Activated naive CD4-positive, alpha-beta T cell treated with anti-CD3 and anti-CD28 coated beads for 36 hours (primary cell): ENCODE results near the gene RNF26. TPM values are rescaled to one million over a fixed set of nuclear protein-coding genes. Genes with fewer than 3 reads are reported as not detected.
"Not testable (repeated sequence)": the region's sequence is repeated elsewhere in the genome, so short reads cannot be mapped to it uniquely, and the experiment has no call there.

Experiments used
- CTCF ChIA-PET: fragments of 350-600 bp; sonication (Branson Sonifier 250); formaldehyde crosslinking; loops from one replicate; lab custom pipeline; 2021; ENCODE audit warnings: antibody characterized with exemption; lab: Charles Lee
- DNase-seq: peaks from one replicate; pipeline ENCODE4 v3.0.0-alpha.2; 2020
- H3K27ac Mint-ChIP-seq: one replicate; pipeline ENCODE4 v1.8.0; 2021; ENCODE audit warnings: mild to moderate bottlenecking, mixed read lengths
- H3K27me3 Mint-ChIP-seq: one replicate; pipeline ENCODE4 v1.8.0; 2021; ENCODE audit warnings: low read depth, mixed read lengths
- H3K36me3 Mint-ChIP-seq: one replicate; pipeline ENCODE4 v1.8.0; 2021; ENCODE audit warnings: low read depth, mixed read lengths
- H3K4me1 Mint-ChIP-seq: one replicate; pipeline ENCODE4 v1.8.0; 2021; ENCODE audit warnings: low read depth, mixed read lengths
- H3K4me3 Mint-ChIP-seq: one replicate; pipeline ENCODE4 v1.8.0; 2021; ENCODE audit warnings: mild to moderate bottlenecking, moderate library complexity, mixed read lengths
- H3K9me3 Mint-ChIP-seq: one replicate; pipeline ENCODE4 v1.8.0; 2021; ENCODE audit warnings: mixed read lengths
- intact Hi-C: fragments of 100-400 bp; cut with micrococcal nuclease; formaldehyde crosslinking; loops from one replicate; pipeline ENCODE4 v1.15.1; 2023
- total RNA-seq, 2 experiments: library from RNA; stranded (reverse); gene quantifications; one replicate each; pipeline ENCODE4 v1.2.3, GENCODE V29; 2021

RNF26 gene
- total RNA-seq, 2 experiments from 2014 or later, result 46.1 to 47.0 TPM

- CTCF ChIA-PET, result interaction anchor here (0.7 to 11.9 kb wide), 4 partner anchors 20 to 97 kb away, joined by 3 to 132 read pairs (median 11); no protein-coding TSS in a partner anchor
- intact Hi-C loops, result no loop called here
- no peak overlapping the region for H3K27ac Mint-ChIP-seq
These were observed 43.0 kb downstream of the RNF26 start for GRCh38 chr11:119377112-119377901.

DNA sequence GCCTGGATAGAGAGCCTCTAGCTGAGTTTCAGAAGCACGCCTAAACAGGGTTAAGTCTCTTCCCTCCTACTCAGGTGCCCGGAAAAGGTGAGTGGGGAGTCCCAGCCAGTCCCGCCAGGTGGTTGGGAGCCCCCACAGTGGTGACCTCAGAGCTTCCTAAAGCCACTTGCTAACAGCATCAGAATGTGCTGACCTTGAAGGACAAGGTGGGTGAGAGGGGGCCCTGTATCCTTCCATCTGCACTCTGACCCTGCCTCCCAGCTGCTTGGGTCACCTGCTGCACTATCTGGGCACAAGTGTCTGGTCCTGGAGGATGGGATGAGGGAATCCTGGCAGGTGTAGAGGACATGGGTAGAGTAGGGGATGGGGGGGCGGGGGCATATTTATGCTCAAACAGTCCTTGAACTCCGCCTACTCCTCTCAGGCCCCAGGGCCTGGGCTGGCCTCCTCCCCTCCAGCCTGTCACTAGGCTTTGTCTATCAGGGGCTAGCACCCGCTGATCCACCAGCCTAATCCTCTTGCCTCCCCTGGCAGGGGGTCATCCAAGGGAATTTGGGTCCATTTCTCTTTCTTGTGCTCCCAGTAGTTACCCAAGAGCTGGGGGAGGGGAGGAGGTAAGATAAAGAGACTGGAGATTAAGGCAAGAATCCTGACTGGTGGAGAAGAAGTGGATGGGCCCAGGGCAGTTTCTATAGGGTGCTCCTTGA is 43.8 kb downstream of the RNF26 start:
- DNase-seq, result no peak
- no peaks in the 10 kb centered on the region for H3K9me3 Mint-ChIP-seq
- CTCF ChIA-PET, result interaction anchor here (0.8 to 11.9 kb wide), 2 partner anchors 21 to 103 kb away, joined by 3 to 132 read pairs; no protein-coding TSS in a partner anchor
- H3K4me3 Mint-ChIP-seq, result no peak overlapping the region
- H3K4me1 Mint-ChIP-seq, result peaks cover 9% of the 10 kb centered on the region
- no peaks in the 10 kb centered on the region for H3K27me3 Mint-ChIP-seq
- no peaks in the 10 kb centered on the region for H3K36me3 Mint-ChIP-seq
- H3K27ac Mint-ChIP-seq, result no peak overlapping the region
- intact Hi-C loops, result no loop called here

More at GRCh38 chr11:119377112-119377901, 43.0 kb downstream of the RNF26 start:
- Mint-ChIP-seq H3K4me3 (no peak overlapping the region), H3K27me3 (no peaks in the 10 kb centered on the region), H3K4me1 (peaks cover 9% of the 10 kb centered on the region), H3K36me3 (no peaks in the 10 kb centered on the region), H3K9me3 (no peaks in the 10 kb centered on the region)
- no peak for DNase-seq

- Mint-ChIP-seq H3K27me3 (no peaks in the 10 kb centered on the region), H3K4me1 (peaks cover 5% of the 10 kb centered on the region), H3K4me3 (no peak overlapping the region), H3K9me3 (no peaks in the 10 kb centered on the region), H3K27ac (no peak overlapping the region), H3K36me3 (no peaks in the 10 kb centered on the region)
- no peak for DNase-seq
- CTCF ChIA-PET, result interaction anchor here (0.8 to 11.9 kb wide), 2 partner anchors 22 to 102 kb away, joined by 3 to 132 read pairs; no protein-coding TSS in a partner anchor
- intact Hi-C loops, result no loop called here
These were observed 44.6 kb downstream of the RNF26 start for GRCh38 chr11:119378851-119379465.

DNA sequence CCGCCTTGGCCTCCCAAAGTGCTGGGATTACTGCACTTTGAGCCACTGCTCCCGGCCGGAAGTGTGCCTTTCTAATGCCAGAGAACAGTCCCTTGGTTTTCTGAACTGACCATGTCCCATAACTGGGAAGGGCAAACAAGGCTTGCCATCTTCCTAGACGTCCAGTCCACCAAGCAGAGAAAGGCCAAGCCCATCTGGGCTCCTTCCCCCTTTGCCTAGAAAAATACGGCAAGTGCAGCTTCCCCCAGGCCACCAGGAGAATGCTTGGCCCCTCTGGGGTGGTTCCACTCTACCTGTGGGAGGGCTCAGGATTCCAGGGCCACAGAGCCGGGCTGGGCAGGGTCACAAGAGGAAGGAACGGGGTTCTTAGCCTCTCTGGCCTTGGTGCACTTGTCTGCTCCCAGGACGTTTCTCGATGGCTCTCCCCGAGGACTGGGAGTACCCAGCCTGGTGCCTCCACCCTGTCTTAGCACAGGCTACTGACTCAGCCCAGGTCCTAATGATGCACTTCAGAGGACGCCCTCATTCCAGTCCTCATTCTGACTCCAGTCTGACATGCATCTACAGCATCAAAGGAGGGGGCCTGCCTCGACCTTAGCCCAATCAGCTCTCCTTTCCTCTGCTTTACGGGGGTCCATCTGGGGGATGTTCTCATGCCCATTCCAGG is 46.0 kb downstream of the RNF26 start:
- H3K36me3 Mint-ChIP-seq, result no peaks in the 10 kb centered on the region
- CTCF ChIA-PET, result interaction anchor here (0.6 to 11.9 kb wide), 9 partner anchors 9 to 475 kb away, joined by 3 to 132 read pairs (median 5); no protein-coding TSS in a partner anchor
- H3K4me3 Mint-ChIP-seq, result no peak overlapping the region
- DNase-seq, result no peak
- intact Hi-C loops, result no loop called here
- no peaks in the 10 kb centered on the region for H3K9me3 Mint-ChIP-seq
- peaks cover 5% of the 10 kb centered on the region for H3K4me1 Mint-ChIP-seq
- no peaks in the 10 kb centered on the region for H3K27me3 Mint-ChIP-seq
- no peak overlapping the region for H3K27ac Mint-ChIP-seq

DNA sequence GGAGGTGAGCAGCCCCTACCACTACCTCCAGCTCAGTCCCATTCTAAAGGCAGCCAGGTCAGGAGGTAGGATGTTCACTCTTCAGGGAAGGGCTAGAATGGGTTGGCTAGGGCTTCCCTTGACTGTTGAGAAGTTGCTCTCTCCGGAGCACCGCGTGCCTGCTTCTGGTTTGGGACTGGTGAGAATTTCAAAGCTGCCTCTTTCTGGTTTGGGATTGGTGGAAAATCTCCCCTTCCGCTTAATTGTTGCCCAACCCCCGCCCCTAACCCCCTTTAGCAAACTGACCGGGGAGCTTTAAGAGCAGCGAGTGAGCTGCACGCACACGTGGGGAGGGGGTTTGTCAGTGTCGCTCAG is 46.5 kb downstream of the RNF26 start:
- peaks cover 5% of the 10 kb centered on the region for H3K4me1 Mint-ChIP-seq
- H3K4me3 Mint-ChIP-seq, result no peak overlapping the region
- CTCF ChIA-PET, result interaction anchor here (0.6 to 11.9 kb wide), 14 partner anchors 9 to 475 kb away, joined by 3 to 132 read pairs (median 5); partner anchors contain the start of gene RNF26
- no peaks in the 10 kb centered on the region for H3K36me3 Mint-ChIP-seq
- H3K27me3 Mint-ChIP-seq, result no peaks in the 10 kb centered on the region
- intact Hi-C loops, result loop anchor here (1.0 kb wide), 4 partner anchors 25 to 93 kb away; partner anchors contain the start of gene RNF26
- H3K9me3 Mint-ChIP-seq, result no peaks in the 10 kb centered on the region
- no peak overlapping the region for H3K27ac Mint-ChIP-seq
- DNase-seq, result no peak

DNA sequence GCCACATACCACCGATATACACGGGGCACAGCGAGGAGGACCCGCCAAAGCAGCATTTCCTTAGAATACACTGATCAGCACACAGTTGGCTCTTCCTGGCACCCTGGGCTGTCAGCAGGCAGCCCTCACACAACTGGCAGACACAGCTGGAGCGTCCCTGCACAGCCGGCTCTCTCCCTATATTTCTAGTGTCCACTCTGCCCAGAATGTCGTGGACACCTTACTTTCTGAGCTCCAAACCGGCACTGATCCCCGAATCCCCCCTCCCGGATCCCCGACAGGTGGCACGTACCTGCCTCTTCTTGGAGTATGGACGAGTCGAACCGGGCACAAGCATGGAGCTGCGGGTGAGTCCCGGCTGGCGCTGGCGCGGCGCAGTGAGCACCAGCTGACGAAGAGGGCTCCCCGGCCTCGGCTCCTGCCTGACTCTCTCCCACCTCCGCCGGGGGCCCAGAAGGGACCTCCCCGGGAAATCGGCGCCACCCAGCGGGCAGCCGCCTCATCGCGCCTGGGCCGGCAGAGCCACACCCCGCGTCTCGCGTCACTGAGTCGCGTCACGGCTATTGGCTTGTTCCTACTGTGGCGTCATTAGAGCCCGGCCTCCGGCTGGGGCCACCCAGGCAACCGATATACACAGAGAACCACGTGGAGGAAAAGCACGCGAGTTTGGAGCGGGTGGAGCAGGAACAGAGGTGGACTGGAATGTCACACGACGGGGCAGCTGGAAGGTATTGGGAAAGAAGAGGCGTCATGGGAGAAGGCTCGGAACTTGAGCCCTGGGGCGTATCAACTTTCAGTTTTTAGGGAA is 47.1 kb downstream of the RNF26 start, which contains the start of gene USP2:
USP2 (minus strand) TSS at position 510 of the 808 bp plus-strand sequence. CDS start 8,210 bp downstream, outside the sequence.
- CTCF ChIA-PET, result interaction anchor here (0.5 to 11.9 kb wide), 16 partner anchors 9 to 120 kb away, joined by 3 to 132 read pairs (median 4); partner anchors contain the start of gene RNF26
- Mint-ChIP-seq H3K36me3 (no peaks in the 10 kb centered on the region), H3K4me3 (no peak within 1 kb of the TSS), H3K4me1 (peaks cover 5% of the 10 kb centered on the region), H3K9me3 (no peaks in the 10 kb centered on the region), H3K27me3 (no peaks in the 10 kb centered on the region), H3K27ac (no peak within 1 kb of the TSS)
- peak; percentile 97 for DNase-seq
- intact Hi-C loops, result loop anchor here (1.0 kb wide), 4 partner anchors 25 to 93 kb away; partner anchors contain the start of gene RNF26

DNA sequence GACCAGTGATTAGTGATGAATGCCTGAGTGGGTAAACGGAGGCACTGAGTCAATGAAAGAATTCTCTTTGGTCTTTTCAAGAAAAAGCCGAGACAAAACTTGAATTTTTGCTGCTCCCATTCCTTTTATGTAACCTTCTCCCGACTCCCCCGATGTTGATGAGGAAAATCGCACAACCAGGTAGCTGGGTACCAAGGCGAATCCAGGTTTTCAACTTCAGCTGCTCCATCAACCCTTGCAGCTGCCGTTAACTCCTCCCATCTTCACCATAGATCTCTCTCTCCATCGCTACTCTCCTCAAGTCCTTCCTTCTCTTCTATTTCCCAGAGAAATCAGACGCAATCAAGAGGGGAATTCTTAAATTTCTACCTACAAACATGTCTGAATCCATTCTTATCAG is 47.8 kb downstream of the RNF26 start:
- Mint-ChIP-seq H3K27ac (no peak overlapping the region), H3K4me3 (no peak overlapping the region), H3K4me1 (peaks cover 5% of the 10 kb centered on the region), H3K27me3 (no peaks in the 10 kb centered on the region), H3K36me3 (no peaks in the 10 kb centered on the region), H3K9me3 (no peaks in the 10 kb centered on the region)
- CTCF ChIA-PET, result interaction anchor here (0.5 to 11.9 kb wide), 9 partner anchors 17 to 121 kb away, joined by 3 to 132 read pairs (median 9); partner anchors contain the start of gene RNF26
- no peak for DNase-seq
- intact Hi-C loops, result no loop called here

- intact Hi-C loops, H3K27ac Mint-ChIP-seq, H3K9me3 Mint-ChIP-seq, DNase-seq, H3K4me3 Mint-ChIP-seq, H3K36me3 Mint-ChIP-seq, H3K4me1 Mint-ChIP-seq, H3K27me3 Mint-ChIP-seq: not testable (repeated sequence)
- CTCF ChIA-PET, result interaction anchor here (0.7 to 11.9 kb wide), 6 partner anchors 19 to 92 kb away, joined by 3 to 132 read pairs (median 12); partner anchors contain the start of gene RNF26
These were observed 48.2 kb downstream of the RNF26 start for GRCh38 chr11:119382513-119382912.

GRCh38 chr11:119384332-119384731 is 50.0 kb downstream of the RNF26 start:
- Mint-ChIP-seq H3K4me1 (peaks cover 5% of the 10 kb centered on the region), H3K27me3 (no peaks in the 10 kb centered on the region), H3K4me3 (no peak overlapping the region), H3K9me3 (no peaks in the 10 kb centered on the region), H3K27ac (no peak overlapping the region), H3K36me3 (no peaks in the 10 kb centered on the region)
- intact Hi-C loops, result no loop called here
- DNase-seq, result no peak
- CTCF ChIA-PET, result interaction anchor here (1.0 to 11.9 kb wide), 5 partner anchors 9 to 92 kb away, joined by 3 to 132 read pairs (median 6); no protein-coding TSS in a partner anchor
